Heart left ventricle (tissue), 13 donors: ENCODE results near the gene DCTN5.

ENCODE experiments used
- CTCF ChIP-seq, 12 donors: fragments of 200-600 bp; sonication (generic) in 4 of 12; IDR thresholded peaks; one replicate each; pipeline versions ENCODE4 v1.5.0 to v1.8.0; 2018 to 2022; ENCODE audit warnings: antibody characterized with exemption in 12 of 12, mild to moderate bottlenecking in 5 of 12
- POLR2A ChIP-seq, 2 donors: fragments of 450-650 bp; IDR thresholded peaks; one replicate each; pipeline ENCODE4 v1.6.1; 2017; ENCODE audit warnings: antibody characterized with exemption in 2 of 2, mild to moderate bottlenecking in 2 of 2, moderate library complexity in 2 of 2
- donor health status: ischemic (EF 13 %, LVEDD 7.1; RV severe dilation, severe dysfunction).
- donor health status: DM: no; HTN: yes; CAD: no.
- donor health status: DM: no; HTN: no; CAD: no.
- donor health status: ischemic (EF 25% LVEDD 6.9; RV normal size, moderate dysfunction).
- donor health status: ischemic (EF 25% LVEDD 5.7; RV mildly dilated, moderate dysfunction).
- donor health status: ischemic (EF 35%, LVEDD 5.7; RV mildly dilated, moderate dysfunction).
- donor health status: nonischemic (EF 11% LVEDD 7.7; RV severe dilation, severe dysfunction).
- donor health status: DM: yes; HTN: yes; CAD: no.
- donor health status: PGD.
- donor health status: ischemic (EF 29% LVEDD 5.4; RV normal size, mild dysfunction).
- donor health status: nonischemic (EF 23%, LVEDD 6.1; RV moderate dilation, normal function).

GRCh38 chr16:23676924-23677480 is 35.7 kb downstream of the DCTN5 start:
- no peak for TF ChIP-seq CTCF (IDR thresholded peaks at IDR 0.05)
- no peak for TF ChIP-seq POLR2A (IDR thresholded peaks at IDR 0.05)
